Sigmoid colon (tissue), 4 donors: ENCODE measurements around the gene GFM1.

ENCODE experiments used
- CTCF ChIP-seq, 4 experiments: fragments of 450-650 bp in 3 of 4; fragments of 200-600 bp in 1 of 4; IDR thresholded peaks; one replicate each; pipeline ENCODE4 v1.5.1; 2016 to 2019; ENCODE audit warnings: antibody characterized with exemption in 4 of 4, mild to moderate bottlenecking in 3 of 4, moderate library complexity in 2 of 4
- EP300 ChIP-seq, 4 donors: sonication (generic); formaldehyde crosslinking; IDR thresholded peaks; one replicate each; pipeline ENCODE4 v1.6.1; 2017; ENCODE audit warnings: antibody characterized with exemption in 4 of 4
- POLR2A ChIP-seq, 2 donors: fragments of 450-650 bp; IDR thresholded peaks; one replicate each; pipeline ENCODE4 v1.6.1; 2016; ENCODE audit warnings: antibody characterized with exemption in 2 of 2, mild to moderate bottlenecking in 2 of 2, moderate library complexity in 2 of 2

DNA sequence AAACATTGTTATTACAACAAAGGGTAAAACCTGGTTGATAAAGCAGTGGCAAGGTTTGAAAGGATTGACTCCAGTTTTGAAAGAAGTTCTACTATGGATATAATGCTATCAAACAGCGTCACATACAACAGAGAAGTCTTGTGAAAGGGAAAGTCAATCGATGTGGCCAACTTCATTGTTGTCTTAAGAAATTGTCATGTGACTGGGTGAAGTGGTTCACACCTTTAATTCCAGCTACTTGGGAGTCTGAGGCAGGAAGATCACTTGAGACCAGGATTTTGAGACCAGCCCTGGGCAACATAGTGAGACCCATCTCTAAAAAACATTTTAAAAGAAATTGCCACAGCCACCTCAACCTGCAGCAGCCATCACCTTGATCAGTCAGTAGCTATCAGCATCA is 34.4 kb downstream of the GFM1 start:
- TF ChIP-seq POLR2A (IDR thresholded peaks at IDR 0.05) (no peak), CTCF (IDR thresholded peaks at IDR 0.05) (no peak), EP300 (IDR thresholded peaks at IDR 0.05) (no peak)
